NCI-H748 (cell line): ENCODE results near the gene VPS33A.

Source experiments
- DNase-seq: peaks from one replicate; lab custom pipeline; 2025; ENCODE audit not compliant: unreplicated experiment; lab: John Stamatoyannopoulos, UW

Gene VPS33A

GRCh38 chr12:122184517-122184916 lies 81.8 kb downstream of the VPS33A start:
- DNase-seq = no peak

- DNase-seq = no peak
These were observed 82.7 kb downstream of the VPS33A start for GRCh38 chr12:122183588-122183940.

DNA sequence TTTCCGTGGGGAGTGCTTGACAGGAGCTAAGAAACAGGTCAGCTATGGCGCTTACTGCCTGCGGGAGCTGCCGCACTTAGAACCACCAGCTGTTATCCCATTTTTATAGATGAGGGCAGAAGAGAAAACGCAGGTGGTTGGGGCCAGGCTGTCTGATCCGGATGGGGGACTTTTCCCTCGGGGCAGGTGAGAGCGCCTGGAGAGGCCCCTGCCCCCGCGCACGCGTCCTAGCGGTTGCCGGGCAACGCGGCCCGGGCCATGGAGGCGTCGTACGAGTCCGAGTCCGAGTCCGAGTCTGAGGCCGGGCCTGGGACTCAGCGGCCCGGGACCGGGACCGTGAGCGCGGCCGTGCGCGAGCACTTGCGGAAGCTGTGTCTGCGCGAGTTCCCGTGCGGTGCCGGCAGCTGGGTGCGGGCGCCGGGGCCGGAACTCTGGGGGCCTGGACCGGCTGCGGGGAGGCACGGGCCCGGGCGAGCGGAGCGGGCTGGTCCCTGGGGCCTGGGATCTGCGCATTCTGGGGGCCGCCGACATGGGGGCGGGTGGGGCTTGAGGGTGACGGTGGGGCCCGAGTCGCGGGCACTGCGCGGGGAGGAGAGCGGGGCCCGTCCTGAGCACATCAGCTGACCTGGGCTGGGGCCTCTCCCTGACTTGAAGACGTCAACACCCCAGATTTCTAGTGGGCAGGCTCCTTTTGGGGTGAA lies 83.3 kb downstream of the VPS33A start, which contains the start of gene LRRC43:
LRRC43 (plus strand) TSS at position 237 of the 701 bp plus-strand sequence; CDS start at position 259, 22 bp downstream.
- DNase-seq = peak; percentile 87
